LoVo (cell line): ENCODE measurements around the gene LUM.

Experiments used
- DNase-seq: peaks from one replicate; pipeline ENCODE4 v3.0.0-alpha.2; 2016; ENCODE audit warnings: low spot score

LUM gene

DNA sequence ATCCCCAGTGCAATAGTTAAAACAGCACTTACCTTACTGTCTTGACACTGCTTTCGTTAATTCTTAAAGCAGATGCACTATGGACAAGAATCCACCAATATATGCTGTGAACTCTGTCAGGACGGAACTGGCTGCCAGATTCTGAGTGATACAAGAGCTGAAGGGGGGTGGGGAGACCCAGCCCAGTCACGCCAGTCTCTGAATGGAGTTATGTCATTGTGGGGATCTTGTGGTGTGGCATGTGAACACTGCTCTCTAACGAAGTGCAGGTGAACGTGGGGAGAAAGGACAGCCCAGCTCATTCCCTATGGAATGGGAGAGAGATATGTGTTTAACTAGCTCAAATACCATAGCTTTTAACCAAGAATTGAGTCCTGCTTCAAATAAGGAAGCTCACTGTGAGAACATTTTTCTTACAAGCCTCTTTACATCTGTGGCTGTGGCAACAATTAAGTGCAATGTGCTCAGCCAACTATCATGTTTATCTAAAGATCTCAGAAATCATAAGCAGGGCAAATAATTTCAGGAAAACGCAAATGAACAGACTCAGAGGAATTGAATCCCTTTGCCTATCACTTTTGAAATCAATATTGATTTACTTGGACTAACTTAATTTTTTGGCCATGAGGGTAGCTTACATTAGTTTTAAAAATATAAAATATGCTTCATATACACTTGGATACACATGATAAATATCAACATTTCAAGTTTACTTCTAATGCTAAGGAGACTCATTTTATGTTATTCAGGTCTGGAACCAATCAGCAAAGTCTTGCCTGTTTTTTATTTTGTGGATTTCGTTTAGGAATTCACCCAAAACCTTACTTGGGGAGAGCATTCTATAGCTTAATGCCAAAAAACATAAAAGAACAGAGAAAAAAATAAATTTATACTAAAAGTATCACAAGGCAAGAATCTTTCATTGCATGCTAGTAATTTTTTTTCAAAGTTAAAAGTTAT, at the start of gene LUM:
Gene LUM (minus strand): TSS at position 129 of the 960 bp plus-strand sequence. CDS start 2,515 bp downstream, outside the sequence.
- no peak for DNase-seq

- no peak for DNase-seq
Observed at GRCh38 chr12:91161009-91161408, 49.7 kb upstream of the LUM start.

GRCh38 chr12:91155990-91156389, 44.7 kb upstream of the LUM start:
- no peak for DNase-seq

DNA sequence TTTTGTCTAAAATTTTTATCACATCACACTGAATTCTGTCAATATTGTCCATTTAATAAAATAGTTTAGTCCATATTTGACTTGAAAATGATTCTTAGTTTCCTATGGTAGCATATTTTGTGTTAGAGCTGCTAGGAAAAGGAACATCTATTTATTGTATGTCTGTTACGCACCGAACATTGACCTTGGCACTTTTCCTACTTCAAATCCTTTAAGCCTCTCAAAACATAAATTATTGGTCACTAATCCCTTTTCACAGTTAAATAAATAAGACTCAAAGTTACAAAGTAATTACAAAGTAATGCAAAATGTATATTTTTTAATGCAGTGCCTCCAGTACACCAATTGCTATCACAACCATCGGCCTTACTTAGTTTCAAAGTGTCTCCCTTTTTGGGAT, 42.8 kb upstream of the LUM start:
- no peak for DNase-seq

GRCh38 chr12:91144053-91144452, 32.8 kb upstream of the LUM start:
- DNase-seq: no peak

- no peak for DNase-seq
Observed at GRCh38 chr12:91143206-91143605, 31.9 kb upstream of the LUM start.

GRCh38 chr12:91142221-91142631, 30.9 kb upstream of the LUM start:
- no peak for DNase-seq

GRCh38 chr12:91140026-91140931, 29.0 kb upstream of the LUM start:
- DNase-seq: no peak

DNA sequence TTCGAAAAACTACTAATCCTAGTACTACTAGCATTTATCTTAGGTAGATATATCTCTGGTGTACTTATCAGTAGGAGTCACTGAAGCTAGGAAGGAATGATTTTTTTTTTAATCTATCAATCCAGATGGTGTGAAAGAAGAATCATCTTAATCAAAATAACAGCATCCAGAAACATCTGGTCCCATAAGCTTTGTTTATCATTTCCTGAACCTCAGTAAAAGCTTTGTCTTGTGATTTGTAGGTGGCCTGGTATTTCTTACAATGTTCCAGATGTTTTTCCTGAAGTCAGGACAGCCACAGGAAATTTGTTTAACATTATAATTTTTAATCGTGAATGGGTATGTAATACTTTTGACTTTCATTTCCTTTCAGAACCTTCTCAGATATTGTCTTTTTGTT, 28.0 kb upstream of the LUM start:
- DNase-seq: no peak

DNA sequence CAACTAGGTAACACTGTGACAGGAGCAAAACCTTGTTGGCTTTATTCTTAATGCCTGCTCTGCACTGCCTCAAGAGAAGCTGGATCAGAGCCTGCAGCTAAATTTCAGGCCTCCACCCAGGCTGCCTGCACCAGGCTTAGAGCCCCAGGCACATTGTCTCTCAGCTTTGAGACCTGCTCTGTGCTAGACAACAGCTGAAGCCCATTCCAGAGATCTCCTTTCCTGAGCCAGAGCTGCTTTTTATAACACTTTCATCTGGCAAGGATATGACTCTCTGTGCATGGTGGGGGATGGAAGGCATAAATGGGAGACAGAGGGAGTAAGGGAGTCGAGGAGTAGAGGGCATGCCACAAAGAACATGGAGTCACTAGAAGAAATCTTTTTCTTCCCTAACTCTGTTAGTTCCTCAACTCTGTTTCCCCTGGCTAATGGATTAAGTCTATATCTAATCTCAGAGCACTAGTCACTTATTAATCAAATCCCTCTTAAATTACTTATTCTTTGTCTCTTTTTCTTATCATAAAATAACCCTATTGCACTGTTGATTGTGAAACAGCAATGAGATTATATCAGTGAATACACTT, 27.1 kb upstream of the LUM start:
- DNase-seq: no peak

DNA sequence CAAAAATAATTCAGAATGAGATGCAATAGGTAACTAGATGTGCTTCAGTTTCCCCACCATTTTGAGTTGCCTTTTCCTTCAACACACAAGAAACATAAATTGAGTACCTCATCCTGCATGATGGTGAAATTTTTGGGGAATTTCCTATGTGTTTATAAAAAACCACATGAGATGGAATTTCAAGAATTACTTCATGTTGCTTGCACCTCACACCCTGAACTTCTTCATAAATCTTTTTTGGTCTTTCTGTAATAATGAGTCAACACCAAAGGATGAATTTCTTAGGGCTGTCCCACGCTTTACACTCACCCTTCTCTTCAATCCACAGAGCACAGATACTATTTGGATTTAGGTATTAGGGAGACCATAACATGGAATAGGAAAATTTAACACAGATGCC, 22.6 kb upstream of the LUM start:
- DNase-seq: no peak

DNA sequence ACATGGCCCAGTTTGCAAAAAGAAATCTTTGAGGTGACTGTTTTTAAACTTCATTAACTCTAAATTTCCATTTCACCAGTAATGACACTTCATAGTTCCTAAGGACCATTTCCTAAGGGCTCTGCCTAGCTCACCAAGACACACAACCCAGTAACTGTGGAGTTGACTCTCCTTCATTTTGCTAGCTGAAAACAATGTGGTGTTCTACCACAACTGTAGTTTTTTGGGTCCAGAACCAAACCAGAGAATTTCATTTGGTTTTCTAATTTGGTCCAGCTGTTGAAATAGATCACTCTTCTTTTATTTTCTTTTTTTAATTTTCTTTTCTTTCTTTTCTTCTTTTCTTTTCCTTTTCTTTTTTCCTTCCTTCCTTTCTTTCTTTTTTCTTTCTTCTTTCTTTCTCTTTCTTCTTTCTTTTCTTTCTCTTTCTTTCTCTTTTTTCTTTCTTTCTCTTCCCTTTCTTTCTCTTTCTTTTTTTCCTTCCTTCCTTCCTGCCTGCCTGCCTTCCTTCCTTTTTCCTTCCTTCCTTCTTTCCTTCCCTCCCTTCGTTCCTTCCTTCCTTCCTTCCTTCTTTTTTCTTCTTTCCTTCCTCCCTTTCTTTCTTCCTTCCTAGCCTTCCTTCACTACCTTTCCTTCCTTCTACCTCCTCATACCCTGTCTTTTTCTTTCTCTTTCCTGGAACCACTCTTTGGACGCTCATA, 18.5 kb upstream of the LUM start:
- no peak for DNase-seq

- peak; percentile 82 for DNase-seq
Observed at GRCh38 chr12:91127751-91128150, 16.5 kb upstream of the LUM start.

- peak; percentile 58 for DNase-seq
Observed at GRCh38 chr12:91127306-91127705, 16.0 kb upstream of the LUM start.

- DNase-seq: no peak
Observed at GRCh38 chr12:91126516-91126915, 15.2 kb upstream of the LUM start.

DNA sequence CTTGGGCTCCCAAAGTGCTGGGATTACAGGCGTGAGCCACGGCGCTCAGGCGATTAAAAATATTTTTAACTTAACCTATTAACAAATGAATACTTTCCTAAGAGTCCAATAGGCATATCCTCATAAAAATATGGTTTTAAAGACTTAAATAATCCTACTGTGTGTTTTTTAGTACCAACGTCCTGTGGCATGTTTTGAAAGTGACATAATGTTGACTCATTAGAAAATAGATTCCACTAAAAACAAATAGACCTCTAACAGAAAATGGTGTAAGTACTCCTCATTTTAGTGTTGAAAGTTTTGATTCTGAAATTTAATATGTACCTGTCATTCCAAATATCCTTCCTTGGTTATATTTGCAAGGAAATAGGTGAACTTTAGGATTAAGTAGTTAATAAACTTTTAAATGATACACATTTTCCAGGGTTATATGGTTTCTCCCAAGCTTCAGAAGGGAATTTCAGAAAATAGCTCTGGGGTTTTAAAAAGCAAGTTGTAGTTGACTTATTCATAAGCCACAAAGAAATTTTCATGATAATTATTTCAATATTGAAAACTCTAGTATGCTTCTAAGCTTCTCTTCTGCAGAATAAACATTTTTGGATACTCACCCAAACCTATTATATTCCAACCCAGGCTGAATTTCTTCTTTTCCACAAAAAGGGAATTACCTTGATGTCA, 12.1 kb upstream of the LUM start:
- no peak for DNase-seq

GRCh38 chr12:91120781-91121180, 9.5 kb upstream of the LUM start:
- peak; percentile 47 for DNase-seq

- DNase-seq: no peak
Observed at GRCh38 chr12:91119089-91119488, 7.8 kb upstream of the LUM start.

- DNase-seq: no peak
Observed at GRCh38 chr12:91113621-91114020, 2.3 kb upstream of the LUM start.

GRCh38 chr12:91110311-91110924, 876 bp downstream of the LUM start:
- DNase-seq: no peak
